SK-N-MC (cell line): ENCODE results near the gene TCF19.

ENCODE experiments used
- EZH2 ChIP-seq: fragments of 200-600 bp; sonication (generic); IDR thresholded peaks from one replicate; pipeline ENCODE4 v1.6.1; 2017; ENCODE audit warnings: antibody characterized with exemption
- POLR2AphosphoS5 ChIP-seq: IDR thresholded peaks from 2 replicates; pipeline ENCODE4 v1.6.1; 2012; ENCODE audit warnings: mild to moderate bottlenecking, low read depth, low read length, borderline replicate concordance

- TF ChIP-seq EZH2, result no peak
- no peak for TF ChIP-seq POLR2AphosphoS5
Measured at GRCh38 chr6:31179896-31180295, 21.5 kb downstream of the TCF19 start.
